ENCODE measurements around the gene LRRC8C.

GRCh38 chr1:89704014-89704413 is 71.1 kb downstream of the LRRC8C start:
- TF ChIP-seq CTCF (IDR thresholded peaks at IDR 0.05) (no peak), ZFX (IDR thresholded peaks at IDR 0.05; ENCODE audit: borderline replicate concordance) (no peak)
